HG03139 (cell line): ENCODE data around the gene YAP1.

Experiments used
- ATAC-seq: cut with Tn5 transposase; IDR thresholded peaks from one replicate; pipeline ENCODE4 v1.9.1; 2021; ENCODE audit not compliant: unreplicated experiment

Gene YAP1

DNA sequence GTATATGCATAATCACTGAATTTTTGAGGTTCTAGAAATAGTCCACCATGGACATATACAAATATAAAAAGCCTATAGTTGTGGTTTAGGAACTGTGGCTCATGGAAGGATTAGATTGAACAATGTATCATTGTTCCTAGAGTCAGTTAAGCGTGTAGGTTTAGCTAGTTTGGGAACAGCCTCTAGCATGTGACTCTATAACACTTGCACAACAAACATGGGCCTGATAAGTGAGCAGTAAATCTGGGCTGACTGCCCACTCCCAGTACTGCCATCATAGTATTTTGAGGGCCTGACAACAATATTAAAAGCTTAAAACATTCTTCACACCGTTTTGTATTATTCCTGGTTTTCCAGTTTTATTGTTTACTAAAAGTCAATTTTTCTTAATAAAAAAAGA is 47.0 kb downstream of the YAP1 start:
- ATAC-seq, result no peak

DNA sequence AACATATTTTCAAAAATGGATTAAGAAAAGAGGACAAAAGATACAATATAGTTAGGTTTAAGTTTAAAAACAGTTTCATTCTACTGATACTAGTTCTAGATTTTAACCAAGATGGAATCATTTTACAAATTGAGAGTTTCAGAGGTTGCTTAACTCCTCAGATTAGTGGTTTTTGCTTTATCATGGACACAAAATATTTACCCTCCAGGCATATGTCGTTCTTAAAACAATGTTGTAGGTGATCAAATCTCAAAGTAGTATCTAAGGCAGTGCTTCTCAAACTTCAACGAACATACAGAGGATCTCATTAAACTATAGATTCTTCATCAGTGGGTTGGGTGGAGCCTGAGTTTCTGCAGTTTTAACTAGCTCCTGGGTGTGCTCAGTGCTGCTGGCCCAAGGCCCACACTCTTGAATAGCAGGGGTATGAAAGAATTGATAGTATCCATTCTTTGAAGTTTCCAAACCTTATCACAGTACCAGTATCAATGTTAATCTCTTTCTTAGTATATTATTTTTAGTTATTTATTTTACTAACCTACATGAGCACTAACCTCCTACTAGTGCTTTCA is 48.0 kb downstream of the YAP1 start:
- no peak for ATAC-seq

DNA sequence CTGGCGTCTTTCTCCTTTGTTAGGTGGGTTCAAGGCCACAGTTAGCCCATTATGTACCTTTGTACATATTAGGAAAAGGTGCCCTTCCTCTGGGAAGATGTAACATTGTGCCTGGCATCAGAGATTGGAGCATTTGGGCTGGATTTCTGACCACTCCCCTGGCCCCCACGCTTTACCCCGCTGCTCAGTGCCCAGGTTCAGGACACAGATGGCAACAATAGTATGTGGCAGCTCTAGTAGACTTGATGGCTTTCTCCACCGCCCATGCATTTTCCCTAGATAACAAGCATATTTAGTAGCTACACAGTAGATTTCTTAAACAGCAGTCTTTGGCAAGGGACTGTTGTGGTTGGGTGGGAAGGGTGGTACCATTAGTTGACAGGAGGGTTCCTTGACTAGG is 53.1 kb downstream of the YAP1 start:
- ATAC-seq, result no peak

DNA sequence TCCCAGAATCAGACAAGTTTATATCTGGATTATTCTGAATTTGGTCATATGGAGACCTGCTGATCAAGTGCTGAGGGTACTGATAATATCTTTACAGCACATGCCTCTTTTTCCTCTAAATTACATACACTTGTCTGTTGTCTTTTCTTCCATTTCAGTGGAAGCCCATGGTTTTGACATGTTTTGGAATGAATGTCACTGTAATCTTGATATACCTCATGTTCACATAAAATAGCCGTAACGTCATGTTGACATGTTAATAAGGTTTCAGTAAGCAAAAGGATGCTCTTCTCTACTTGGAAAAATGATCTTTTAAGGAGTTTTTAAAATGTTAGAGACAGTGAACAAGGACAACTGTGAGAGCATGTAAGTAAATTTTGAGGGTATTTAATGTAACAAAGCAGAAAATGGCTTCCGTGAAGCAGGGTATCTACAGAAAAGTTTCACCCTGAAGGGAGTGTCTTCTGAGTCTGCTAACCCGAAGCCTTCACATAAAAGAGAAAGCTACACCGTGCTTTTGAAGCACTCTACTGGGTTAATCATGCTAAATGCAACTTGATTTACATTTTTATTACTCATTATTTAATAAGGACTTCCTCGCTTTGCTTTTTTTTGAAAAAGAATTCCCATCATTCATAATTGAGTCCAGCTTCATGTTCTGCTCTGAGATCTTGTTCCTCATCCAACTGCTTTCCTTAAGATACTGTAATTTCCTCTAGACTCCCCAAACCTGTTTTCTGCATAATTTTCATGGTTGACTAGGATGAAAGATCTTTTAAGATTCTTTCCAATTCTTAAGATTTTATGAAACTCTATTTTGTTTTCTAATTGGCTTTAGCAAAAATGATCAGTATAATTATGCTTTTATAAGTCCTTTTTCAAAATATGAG is 56.2 kb downstream of the YAP1 start:
- no peak for ATAC-seq

DNA sequence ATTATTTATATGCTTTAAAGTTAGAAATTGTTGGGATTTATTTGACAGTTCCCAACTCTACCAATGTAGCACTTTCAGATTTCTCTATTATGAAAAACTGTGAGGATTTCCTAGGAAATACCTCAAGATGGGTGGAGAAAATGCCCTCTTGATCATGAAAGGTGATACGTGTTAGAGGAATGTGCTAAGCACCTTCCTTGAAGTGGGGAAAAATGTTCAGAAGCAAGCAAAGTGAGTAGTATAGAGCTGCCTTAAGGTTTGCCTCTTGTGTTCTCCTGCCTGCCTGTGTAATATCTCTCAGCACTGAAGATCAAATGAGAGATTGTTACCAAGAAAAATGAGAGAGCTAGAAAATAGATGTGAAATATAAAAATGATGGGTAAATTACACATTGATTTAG is 58.2 kb downstream of the YAP1 start:
- no peak for ATAC-seq

DNA sequence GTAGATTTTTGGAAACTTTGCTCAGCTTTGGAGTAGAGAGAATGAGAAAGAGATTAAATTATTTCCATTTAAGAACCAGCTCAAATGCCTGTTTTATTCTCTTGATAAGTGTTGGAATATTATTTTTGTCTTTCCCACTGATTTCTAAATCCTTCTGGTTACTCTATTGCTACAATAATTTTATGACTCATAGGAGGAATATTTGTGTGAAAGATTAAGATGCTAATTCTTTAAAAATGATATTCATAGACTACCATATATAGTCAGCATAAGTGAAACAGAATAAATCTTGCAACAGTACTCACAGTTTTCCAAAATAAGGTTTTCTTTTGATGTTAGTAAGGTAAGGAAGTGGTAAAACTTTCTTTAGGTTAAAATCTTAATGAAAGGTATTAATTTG is 60.9 kb downstream of the YAP1 start:
- ATAC-seq, result no peak

DNA sequence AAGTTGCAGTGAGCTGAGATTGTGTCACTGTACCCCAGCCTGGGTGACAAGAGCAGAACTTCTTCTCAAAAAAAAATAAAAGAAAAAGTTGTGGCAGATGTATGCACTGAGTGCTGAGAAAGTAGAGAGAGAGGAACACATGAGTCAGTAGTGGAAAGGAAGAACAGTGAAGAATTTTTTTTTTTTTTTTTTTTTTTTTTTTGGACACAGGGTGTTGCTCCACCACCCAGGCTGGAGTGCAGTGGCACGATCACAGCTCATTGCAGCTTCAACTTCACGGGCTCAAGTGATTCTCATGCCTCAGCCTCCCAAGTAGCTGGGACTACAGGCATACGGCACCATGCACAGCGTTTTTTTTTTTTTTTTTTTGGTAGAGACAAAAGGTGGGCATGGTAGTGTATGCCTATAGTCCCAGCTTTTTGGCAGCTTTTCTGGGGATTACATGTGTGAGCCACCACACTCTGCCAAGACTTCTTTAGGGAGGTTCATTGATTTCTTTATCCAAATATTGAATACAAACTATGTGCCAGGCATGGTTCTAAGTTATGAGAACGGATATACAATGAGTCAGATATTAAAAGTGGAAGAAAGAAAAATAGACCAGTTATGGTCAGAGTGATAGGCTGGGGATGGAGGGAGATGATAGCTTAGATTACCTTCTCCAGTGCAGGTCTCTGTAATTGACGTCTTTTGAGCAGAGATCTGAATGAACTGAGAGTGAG is 62.0 kb downstream of the YAP1 start:
- no peak for ATAC-seq

DNA sequence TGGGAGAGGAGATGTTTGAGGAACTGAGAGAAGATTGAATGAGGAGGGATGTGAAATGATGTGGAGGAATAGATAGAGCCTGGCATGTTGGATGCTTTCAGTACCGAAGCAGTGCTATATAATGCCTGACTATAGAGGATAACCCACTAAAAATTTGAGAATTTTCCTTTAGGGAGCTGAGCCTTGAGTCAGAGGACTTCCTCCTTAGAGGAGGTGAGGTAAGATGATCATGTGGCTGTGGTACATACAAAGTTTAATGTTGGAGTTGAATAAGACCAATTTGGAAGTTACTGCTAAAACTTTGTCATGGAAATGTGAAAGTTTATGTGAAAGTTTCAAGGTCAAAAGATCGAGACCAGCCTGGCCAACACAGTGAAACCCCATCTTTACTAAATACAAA is 66.9 kb downstream of the YAP1 start:
- ATAC-seq, result no peak

DNA sequence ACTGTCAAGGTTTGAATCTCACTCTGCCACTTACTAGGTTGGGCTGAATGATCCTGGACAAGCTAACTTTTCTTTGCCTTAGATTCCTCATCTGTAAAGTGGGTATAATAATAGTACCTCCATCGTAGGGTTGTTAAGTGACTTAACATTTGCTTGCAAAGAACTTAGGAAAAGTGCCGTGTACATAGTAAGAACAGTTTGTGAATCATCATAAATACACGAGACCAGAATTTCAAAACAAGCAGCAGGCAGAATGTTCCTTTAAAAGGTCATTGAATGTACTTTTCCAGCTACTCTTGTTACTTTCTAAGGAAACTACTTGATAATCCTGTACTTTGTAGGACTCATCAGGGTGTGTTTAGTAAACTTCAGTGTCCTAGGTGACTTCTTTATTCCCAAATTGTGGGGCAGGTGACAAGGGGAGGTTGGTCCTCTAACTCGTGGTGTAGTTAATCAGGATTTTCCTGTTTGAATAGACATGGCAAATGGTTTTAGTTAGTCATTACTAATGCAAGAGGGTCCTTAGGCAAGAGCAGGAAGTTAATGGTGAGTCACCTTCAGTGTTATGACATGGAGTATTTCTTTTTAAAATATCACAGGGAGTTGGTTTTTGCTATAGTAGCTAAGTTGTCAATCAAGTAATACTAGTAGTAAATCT is 67.9 kb downstream of the YAP1 start:
- no peak for ATAC-seq

DNA sequence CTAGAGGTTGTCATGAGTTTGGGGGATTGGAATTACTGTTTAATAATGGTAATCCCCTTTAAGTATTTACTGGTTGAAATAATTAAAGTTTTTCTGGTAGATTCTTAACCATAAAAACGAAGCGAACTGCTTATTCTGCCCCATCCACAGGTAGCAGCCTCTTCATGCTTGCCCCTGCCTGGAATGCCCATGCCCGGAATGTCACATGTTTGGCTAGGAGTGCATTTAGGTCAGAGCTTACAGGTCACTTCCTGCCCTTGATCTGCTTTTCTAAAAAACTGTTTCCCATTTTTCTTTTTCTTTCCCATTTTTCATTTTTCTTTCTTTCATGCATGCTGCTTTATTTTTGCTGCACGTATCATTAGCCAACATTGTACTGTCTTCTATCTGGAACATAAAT is 69.1 kb downstream of the YAP1 start:
- no peak for ATAC-seq

DNA sequence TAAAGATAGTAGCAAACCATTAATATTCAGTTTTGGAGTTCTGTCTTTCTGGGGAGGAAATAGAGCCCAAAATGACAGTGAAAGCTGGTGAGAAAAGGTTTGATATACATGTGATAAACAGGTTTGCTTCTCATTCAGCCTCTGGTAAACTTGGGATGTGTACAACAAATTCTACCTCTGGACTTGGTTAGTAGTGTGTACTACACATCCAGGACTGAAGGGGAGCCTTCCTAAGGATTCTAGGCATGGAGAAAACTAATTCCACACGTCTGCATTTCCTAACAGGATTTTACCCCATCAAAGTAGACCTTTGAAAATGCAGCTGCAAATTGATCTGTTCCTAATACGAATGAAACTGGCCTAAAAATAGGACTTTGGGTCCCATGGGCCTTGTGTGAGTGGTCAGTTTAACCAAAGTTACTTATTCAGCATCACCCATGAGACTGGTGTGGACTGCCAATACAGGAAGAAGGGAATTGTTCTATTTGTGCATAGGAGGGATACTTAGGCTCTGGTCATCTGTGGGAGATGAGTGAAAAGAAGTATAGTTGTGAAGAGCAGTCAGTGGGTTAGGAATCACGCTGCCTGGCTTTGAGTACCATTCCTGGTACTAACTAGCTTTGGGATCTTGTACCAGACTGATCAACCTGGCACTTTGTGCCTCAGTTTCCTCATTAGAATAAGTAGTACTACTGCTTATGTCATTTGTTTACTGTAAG is 74.2 kb downstream of the YAP1 start:
- ATAC-seq, result no peak

DNA sequence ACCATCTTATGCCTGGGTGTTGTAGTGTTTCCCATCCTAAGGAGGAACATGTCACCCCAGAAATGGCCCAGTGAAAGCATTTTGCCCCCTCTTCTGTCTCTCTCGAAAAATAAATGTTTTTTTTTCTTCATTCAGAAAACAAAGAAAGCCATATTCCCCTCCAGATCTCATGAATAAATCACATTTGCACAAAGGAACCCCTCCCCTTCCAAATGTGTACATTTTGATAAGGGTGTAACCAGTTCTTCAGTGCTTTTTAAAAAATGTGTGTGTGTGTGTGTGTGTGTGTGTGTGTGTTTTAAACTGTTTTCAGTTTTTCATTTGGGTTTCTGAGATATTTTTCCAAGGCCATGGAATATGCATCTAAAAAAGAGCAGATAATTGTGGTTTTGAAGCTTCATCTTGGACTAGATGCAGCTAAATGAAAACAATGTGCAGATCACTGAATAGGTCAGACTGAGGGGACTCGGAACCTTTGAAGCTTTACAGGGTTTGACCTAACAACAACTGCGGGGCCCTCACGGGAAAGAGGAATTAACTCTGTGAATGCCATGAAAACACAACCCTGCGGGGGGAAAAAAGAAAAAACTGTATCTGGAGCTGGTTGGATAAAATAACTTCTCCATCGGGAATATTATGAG is 76.4 kb downstream of the YAP1 start:
- no peak for ATAC-seq

DNA sequence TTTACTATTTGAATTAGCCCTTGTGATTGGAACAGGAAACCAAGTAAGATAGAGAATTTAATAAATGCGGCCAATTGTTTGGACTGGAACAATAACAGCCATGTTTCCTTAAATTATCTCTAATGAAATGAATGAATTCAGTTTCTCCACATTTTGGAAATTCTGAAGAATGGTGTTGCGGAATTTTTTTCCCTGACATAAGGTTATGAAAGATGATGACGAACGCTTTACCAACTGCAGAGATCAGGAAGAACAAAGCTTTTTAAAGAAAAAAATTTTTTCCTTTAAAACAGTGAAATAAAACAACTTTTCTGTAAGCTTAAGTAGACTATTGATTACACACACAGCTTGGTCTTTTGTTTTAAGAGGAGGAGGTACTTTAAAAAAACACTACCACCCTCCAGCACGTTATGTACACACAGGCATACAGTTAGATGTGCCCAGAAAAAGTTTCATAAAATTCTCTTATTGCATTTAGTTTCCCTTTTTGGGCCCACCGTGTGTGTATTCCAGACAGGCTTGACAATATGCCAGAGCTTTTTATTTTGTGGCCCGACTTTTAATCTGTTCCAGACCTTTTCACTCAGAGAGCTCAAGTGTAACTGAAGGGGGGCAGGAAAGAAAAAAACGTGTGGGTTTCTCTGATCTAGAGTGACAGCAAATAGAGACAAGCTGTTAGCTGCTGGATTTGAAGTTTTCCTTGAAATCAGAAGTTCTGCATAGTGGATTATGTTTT is 77.3 kb downstream of the YAP1 start:
- no peak for ATAC-seq

DNA sequence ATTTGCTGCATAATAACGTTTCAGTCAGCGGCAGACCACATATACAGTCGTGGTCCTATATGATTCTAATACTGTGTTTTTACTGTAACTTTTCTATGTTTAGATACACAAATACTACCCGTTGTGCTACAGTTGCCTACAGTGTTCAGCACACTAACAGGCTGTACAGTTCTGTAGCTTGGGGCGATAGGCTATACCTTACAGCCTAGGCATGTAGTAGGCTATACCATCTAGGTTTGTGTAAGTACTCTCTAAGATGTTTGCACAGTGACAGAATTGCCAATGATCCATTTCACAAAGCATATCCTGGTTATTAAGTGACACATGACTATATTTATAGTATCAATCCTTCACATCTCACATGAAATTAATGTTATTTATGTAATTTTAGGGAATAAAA is 78.2 kb downstream of the YAP1 start:
- ATAC-seq, result no peak

DNA sequence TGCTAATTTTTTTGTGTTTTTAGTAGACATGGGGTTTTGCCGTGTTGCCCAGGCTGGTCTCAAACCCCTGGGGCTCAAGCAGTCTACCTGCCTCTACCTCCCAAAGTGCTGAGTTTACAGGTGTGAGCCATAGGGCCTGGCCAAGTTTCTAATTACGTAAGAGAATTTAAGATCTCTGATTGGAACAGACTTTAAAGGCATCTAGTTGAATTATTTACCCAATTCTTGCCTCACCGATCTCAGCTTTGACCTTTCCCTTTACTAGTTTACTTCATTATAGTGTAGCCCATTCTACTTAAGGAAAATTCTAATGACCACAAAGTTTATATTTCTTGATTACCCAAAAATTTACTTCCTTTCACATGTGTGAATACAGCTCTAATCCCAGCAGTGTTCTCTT is 81.6 kb downstream of the YAP1 start:
- no peak for ATAC-seq

DNA sequence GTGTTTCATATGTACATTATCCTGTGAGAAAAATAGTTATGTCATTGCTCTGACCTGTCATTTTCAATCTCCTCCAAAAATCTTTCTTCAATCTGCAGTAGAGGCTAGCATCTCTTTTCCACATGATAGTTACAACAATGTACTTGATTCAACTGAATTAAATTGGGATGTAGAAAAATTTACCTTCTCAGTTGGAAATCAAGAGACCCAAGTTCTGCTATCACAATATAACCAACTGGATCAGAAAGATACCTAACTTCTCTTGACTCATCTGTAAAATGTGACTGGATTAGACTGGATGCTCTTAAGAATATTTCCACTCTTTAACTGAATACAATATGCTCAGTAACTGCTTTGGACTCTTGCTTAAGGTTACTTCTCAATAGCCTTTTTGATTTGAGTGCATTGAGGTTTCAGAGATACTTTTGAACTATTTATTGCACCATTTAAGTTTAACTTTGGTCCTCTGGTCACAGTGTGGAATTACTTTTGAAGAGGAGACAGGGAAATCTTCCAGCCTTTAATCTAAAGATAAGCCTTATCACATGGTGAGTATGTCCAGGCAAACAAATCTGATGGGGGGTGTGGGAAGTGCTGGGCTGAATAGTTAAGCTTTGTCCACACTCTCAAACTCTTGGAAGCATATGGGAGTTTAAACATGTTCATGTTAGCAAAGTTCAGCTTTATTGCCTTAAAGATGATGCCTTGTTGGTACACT is 82.3 kb downstream of the YAP1 start:
- no peak for ATAC-seq

DNA sequence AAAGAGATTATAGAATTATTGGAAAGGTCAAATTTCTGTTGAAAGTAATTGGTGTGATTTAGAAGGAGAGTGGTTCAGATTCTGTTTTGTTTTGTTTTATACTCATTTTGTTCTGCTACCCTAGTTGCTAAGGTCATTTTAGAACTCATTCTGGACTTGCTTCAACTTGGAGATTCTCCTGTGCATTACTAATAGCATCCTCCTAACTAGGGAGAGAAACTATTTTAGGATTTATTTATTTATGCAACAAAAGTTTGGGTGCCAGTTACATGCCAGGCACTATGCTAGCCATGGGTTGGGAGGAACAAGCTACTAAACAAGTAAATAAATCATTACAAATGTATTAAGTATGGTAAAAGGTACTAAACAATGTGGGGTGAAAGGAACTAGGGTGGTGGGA is 84.0 kb downstream of the YAP1 start:
- ATAC-seq, result no peak

DNA sequence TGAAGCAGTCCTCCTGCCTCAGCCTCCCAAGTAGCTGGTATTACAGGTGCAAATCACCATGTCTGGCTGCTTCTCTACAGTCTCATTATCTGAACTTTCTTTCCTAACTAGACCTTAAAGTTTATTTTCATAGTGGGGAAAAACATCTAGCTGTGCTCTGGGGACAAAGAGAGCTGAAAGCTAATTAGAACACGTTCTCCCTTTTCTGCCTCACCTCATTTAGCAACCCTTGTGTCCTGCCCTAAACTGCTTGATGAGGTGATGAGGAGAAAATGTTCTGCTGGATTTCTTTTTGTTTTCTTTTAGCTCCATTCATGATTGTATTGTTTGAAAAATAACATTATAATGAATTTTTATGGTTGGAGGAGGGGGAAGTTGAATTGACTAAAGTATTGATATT is 84.7 kb downstream of the YAP1 start:
- ATAC-seq, result no peak

DNA sequence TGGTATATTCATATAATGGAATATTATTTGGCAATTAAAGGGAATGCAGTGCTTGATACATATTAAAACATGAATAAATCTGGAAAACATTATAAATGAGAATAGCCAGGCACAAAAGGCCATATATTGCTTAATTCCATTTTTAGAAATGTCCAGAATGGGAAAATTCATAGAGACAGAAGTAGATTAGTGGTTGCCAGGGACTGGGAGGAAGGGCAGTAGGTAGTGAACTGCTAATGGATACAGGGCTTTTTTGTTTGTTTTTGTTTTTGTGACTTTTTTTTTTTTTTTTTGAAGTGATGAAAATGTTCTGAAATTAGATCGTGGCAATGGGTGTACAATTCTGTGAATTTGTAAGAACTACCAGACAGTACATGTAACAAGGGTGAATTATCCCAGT is 86.1 kb downstream of the YAP1 start:
- no peak for ATAC-seq
